Glutamatergic neuron (in vitro differentiated cells): ENCODE measurements around the gene MTSS2. TPM values are rescaled to one million over a fixed set of nuclear protein-coding genes. Genes with fewer than 3 reads are reported as not detected.

ENCODE experiments used
- DNase-seq: peaks from one replicate; pipeline ENCODE4 v3.0.0; 2022
- H3K27ac Mint-ChIP-seq: one replicate; pipeline ENCODE4 v1.8.0; 2020; ENCODE audit warnings: mild to moderate bottlenecking, mixed read lengths, inconsistent platforms; ENCODE audit not compliant: unreplicated experiment
- H3K27me3 Mint-ChIP-seq: one replicate; pipeline ENCODE4 v1.8.0; 2020; ENCODE audit warnings: mild to moderate bottlenecking, moderate library complexity, mixed read lengths, inconsistent platforms; ENCODE audit not compliant: unreplicated experiment
- H3K36me3 Mint-ChIP-seq: one replicate; pipeline ENCODE4 v1.8.0; 2020; ENCODE audit warnings: mild to moderate bottlenecking, mixed read lengths, inconsistent platforms; ENCODE audit not compliant: unreplicated experiment
- H3K4me1 Mint-ChIP-seq: one replicate; pipeline ENCODE4 v1.8.0; 2020; ENCODE audit warnings: mild to moderate bottlenecking, low read depth, mixed read lengths, inconsistent platforms; ENCODE audit not compliant: unreplicated experiment
- H3K4me3 Mint-ChIP-seq: one replicate; pipeline ENCODE4 v1.8.0; 2020; ENCODE audit warnings: mild to moderate bottlenecking, mixed read lengths, inconsistent platforms; ENCODE audit not compliant: unreplicated experiment
- H3K9me3 Mint-ChIP-seq: one replicate; pipeline ENCODE4 v1.8.0; 2020; ENCODE audit warnings: mild to moderate bottlenecking, moderate library complexity, mixed read lengths, inconsistent platforms; ENCODE audit not compliant: unreplicated experiment
- total RNA-seq: library from RNA; stranded (reverse); fragmentation: NEBNext Ultra II Directional; extraction: Animal tissue kit (Norgen Biotek cat#: 25700); gene quantifications from one replicate; pipeline ENCODE4 v1.2.1, GENCODE V29; 2021; ENCODE audit not compliant: unreplicated experiment
- TF ChIP-seq, protein P1 (sequence below): fragments of 200-600 bp; sonication (generic); IDR thresholded peaks from one replicate; pipeline ENCODE4 v1.5.0; 2021; ENCODE audit not compliant: partially characterized antibody, unreplicated experiment

Gene MTSS2
- total RNA-seq, 1 donor from 2014 or later, result 36.2 TPM

GRCh38 chr16:70725024-70725911, 39.4 kb upstream of the MTSS2 start:
- Mint-ChIP-seq H3K27me3 (peaks cover 3% of the 10 kb centered on the region), H3K4me1 (peaks cover 16% of the 10 kb centered on the region), H3K9me3 (peaks cover 9% of the 10 kb centered on the region), H3K27ac (no peak overlapping the region), H3K36me3 (peaks cover 11% of the 10 kb centered on the region), H3K4me3 (no peak overlapping the region)
- no peak for DNase-seq
- TF ChIP-seq, protein P1, sequence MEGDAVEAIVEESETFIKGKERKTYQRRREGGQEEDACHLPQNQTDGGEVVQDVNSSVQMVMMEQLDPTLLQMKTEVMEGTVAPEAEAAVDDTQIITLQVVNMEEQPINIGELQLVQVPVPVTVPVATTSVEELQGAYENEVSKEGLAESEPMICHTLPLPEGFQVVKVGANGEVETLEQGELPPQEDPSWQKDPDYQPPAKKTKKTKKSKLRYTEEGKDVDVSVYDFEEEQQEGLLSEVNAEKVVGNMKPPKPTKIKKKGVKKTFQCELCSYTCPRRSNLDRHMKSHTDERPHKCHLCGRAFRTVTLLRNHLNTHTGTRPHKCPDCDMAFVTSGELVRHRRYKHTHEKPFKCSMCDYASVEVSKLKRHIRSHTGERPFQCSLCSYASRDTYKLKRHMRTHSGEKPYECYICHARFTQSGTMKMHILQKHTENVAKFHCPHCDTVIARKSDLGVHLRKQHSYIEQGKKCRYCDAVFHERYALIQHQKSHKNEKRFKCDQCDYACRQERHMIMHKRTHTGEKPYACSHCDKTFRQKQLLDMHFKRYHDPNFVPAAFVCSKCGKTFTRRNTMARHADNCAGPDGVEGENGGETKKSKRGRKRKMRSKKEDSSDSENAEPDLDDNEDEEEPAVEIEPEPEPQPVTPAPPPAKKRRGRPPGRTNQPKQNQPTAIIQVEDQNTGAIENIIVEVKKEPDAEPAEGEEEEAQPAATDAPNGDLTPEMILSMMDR, result no peak

DNA sequence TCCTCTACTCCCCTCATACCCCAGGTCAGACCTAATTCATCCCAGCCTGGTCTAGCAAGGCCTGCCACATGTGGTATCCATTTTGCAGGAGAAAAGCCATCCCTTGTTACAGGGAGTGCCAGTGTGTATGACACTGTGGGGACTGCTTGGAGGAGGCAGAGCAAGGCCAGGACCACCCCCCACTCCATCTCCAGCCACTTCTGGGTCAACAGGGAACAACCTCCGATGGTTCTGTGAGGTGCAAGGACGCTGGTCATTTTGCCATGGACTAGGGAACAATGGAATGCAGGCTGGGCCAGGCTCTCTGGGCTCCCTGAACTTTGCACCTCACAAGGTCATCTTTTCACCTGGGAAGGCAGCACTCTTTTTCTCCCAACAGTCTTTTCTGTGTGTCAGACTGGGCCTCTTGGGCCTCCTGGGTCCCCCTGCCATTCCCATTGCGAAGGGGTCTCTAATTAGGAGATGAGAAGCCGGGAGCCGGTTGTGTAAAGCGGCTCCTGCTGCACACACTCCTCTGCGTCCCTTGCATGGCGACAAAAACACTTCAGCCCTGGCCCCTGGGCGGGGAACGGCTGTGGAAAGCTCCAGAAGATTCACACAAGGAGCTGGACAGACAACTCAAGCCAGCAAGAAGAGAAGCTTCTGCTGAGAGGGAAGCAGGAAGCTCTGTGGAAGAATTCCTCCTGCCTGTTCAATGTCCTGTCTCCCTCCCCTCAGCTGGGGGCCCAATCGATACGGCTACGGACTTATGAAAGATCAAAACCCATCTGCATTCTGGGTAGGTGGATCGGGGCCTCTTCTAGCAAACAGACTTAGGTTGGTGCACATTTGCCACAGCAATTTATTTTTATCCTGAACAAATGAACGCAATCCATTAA, 38.5 kb upstream of the MTSS2 start:
- no peak overlapping the region for H3K27ac Mint-ChIP-seq

DNA sequence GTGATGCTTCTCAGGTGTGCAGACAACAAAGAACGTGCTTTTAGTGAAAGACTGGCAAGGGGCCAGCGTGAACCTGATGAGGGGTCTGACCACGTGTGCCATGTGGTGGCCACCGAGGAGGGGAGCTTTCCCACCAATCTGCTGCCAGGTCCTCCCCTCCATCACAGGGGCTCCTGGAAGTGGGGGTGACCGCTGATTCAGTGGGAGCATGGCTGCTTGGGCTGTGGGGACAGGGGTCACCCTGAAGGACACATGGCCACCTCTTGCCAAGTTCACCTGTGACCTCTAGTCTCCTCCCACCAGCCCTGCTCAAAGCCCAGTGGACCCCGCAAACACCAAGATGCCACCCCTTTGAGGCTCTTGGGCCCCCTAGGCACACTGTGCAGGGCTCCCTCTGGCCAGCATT, 37.9 kb upstream of the MTSS2 start:
- Mint-ChIP-seq H3K27ac (no peak overlapping the region), H3K36me3 (peaks cover 20% of the 10 kb centered on the region), H3K4me1 (peaks cover 7% of the 10 kb centered on the region), H3K27me3 (peaks cover 3% of the 10 kb centered on the region), H3K4me3 (no peak overlapping the region), H3K9me3 (peaks cover 4% of the 10 kb centered on the region)
- TF ChIP-seq, protein P1, result no peak
- DNase-seq, result no peak

More for the DNA sequence above, 38.5 kb upstream of the MTSS2 start:
- Mint-ChIP-seq H3K9me3 (peaks cover 4% of the 10 kb centered on the region), H3K4me3 (no peak overlapping the region), H3K4me1 (peaks cover 7% of the 10 kb centered on the region), H3K27me3 (peaks cover 3% of the 10 kb centered on the region), H3K36me3 (peaks cover 17% of the 10 kb centered on the region)
- TF ChIP-seq, protein P1, result no peak
- no peak for DNase-seq

- Mint-ChIP-seq H3K4me1 (peaks cover 10% of the 10 kb centered on the region), H3K4me3 (no peak overlapping the region), H3K27me3 (peaks cover 3% of the 10 kb centered on the region), H3K9me3 (peaks cover 7% of the 10 kb centered on the region), H3K36me3 (peaks cover 20% of the 10 kb centered on the region), H3K27ac (no peak overlapping the region)
- TF ChIP-seq, protein P1, result no peak
- no peak for DNase-seq
These were observed 35.5 kb upstream of the MTSS2 start for GRCh38 chr16:70721202-70721963.
